C4-2B (cell line): Measurements from ENCODE around the gene RAPGEF4.

Source experiments
- ZFX ChIP-seq: fragments of 450-650 bp; IDR thresholded peaks from 2 replicates; pipeline ENCODE4 v1.6.1; 2017
- TF ChIP-seq, protein P1 (sequence below): fragments of 450-650 bp; conservative IDR thresholded peaks from 2 replicates; pipeline ENCODE4 v1.5.1; 2017; ENCODE audit warnings: mild to moderate bottlenecking

DNA sequence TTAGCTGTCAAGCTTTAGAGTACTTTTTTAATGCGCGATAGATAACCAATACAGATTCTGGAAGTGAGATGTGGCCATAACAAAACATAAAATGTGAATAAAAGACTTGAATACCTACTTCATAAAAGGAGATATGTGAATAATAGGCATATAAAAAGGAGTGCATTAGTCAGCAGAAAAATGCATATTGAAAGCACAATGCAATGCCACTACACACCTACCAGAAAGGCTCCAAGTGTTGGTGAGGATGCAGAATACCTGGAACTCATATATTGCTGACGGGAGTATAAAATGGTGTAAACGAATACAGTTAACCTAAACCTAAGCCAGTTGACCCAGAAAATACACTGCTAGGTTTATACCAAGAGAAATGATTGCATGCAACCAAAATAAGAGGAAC lies 10.9 kb upstream of the RAPGEF4 start:
- TF ChIP-seq, protein P1, sequence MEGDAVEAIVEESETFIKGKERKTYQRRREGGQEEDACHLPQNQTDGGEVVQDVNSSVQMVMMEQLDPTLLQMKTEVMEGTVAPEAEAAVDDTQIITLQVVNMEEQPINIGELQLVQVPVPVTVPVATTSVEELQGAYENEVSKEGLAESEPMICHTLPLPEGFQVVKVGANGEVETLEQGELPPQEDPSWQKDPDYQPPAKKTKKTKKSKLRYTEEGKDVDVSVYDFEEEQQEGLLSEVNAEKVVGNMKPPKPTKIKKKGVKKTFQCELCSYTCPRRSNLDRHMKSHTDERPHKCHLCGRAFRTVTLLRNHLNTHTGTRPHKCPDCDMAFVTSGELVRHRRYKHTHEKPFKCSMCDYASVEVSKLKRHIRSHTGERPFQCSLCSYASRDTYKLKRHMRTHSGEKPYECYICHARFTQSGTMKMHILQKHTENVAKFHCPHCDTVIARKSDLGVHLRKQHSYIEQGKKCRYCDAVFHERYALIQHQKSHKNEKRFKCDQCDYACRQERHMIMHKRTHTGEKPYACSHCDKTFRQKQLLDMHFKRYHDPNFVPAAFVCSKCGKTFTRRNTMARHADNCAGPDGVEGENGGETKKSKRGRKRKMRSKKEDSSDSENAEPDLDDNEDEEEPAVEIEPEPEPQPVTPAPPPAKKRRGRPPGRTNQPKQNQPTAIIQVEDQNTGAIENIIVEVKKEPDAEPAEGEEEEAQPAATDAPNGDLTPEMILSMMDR: no peak
- TF ChIP-seq ZFX: no peak
